HG02870 (cell line): Measurements from ENCODE around the gene SVBP.
A peak's percentile ranks its signal among the peaks of the same experiment; 100 is the strongest.
"Not testable (repeated sequence)": the region's sequence is repeated elsewhere in the genome, so short reads cannot be mapped to it uniquely, and the experiment has no call there.

Experiments
- ATAC-seq: cut with Tn5 transposase; IDR thresholded peaks from one replicate; pipeline ENCODE4 v1.9.1; 2021; ENCODE audit warnings: mild to moderate bottlenecking, moderate library complexity; ENCODE audit not compliant: unreplicated experiment

SVBP gene

GRCh38 chr1:42816585-42817439 lies at the start of gene SVBP, which contains the start of gene ERMAP:
Gene SVBP (minus strand): TSS chr1:42817397. CDS start chr1:42816544, 853 bp downstream.
Gene ERMAP (plus strand): TSS chr1:42817122. CDS start chr1:42830449, 13,327 bp downstream.
- ATAC-seq = peak; percentile 79

GRCh38 chr1:42866549-42866948 lies 49.4 kb upstream of the SVBP start:
- ATAC-seq = no peak

GRCh38 chr1:42861014-42861399 lies 43.8 kb upstream of the SVBP start:
- no peak for ATAC-seq

GRCh38 chr1:42860339-42861013 lies 43.3 kb upstream of the SVBP start:
- ATAC-seq = no peak

- not testable (repeated sequence) for ATAC-seq
These were observed 42.2 kb upstream of the SVBP start for GRCh38 chr1:42859366-42859765.

GRCh38 chr1:42856554-42856953 lies 39.4 kb upstream of the SVBP start:
- ATAC-seq = not testable (repeated sequence)

- ATAC-seq = no peak
These were observed 36.1 kb upstream of the SVBP start for GRCh38 chr1:42853116-42853884.

GRCh38 chr1:42852608-42852980 lies 35.4 kb upstream of the SVBP start:
- ATAC-seq = no peak

GRCh38 chr1:42851960-42852607 lies 34.9 kb upstream of the SVBP start:
- no peak for ATAC-seq

GRCh38 chr1:42851420-42851819 lies 34.2 kb upstream of the SVBP start:
- ATAC-seq = no peak

GRCh38 chr1:42849944-42850343 lies 32.7 kb upstream of the SVBP start:
- ATAC-seq = no peak

GRCh38 chr1:42848823-42849537 lies 31.8 kb upstream of the SVBP start:
- no peak for ATAC-seq

GRCh38 chr1:42847721-42848460 lies 30.7 kb upstream of the SVBP start:
- no peak for ATAC-seq

- no peak for ATAC-seq
These were observed 30.0 kb upstream of the SVBP start for GRCh38 chr1:42847111-42847595.

GRCh38 chr1:42846257-42847110 lies 29.3 kb upstream of the SVBP start, which contains the start of gene ZNF691:
Gene ZNF691 (plus strand): TSS chr1:42846613. CDS start chr1:42849659, 3,046 bp downstream.
- ATAC-seq = peak; percentile 90

GRCh38 chr1:42845866-42846256 lies 28.7 kb upstream of the SVBP start:
- peak; percentile 7 for ATAC-seq

GRCh38 chr1:42845193-42845592 lies 28.0 kb upstream of the SVBP start:
- no peak for ATAC-seq

- ATAC-seq = no peak
These were observed 27.5 kb upstream of the SVBP start for GRCh38 chr1:42844592-42845140.
